Heart right ventricle (tissue), 16 donors: ENCODE measurements around the gene HEPHL1. TPM values are rescaled to one million over a fixed set of nuclear protein-coding genes. Genes with fewer than 3 reads are reported as not detected.

Source experiments
- ATAC-seq, 8 donors: fragments of 200-7000 bp; cut with Tn5 transposase; one replicate each; pipeline ENCODE4 v1.9.1; 2020; ENCODE audit warnings: mild to moderate bottlenecking in 8 of 8, moderate library complexity in 8 of 8, moderate number of reproducible peaks in 1 of 8
- DNase-seq, 2 donors: peaks; one replicate each; pipeline ENCODE4 v3.0.0-alpha.2; 2020
- H3K27ac ChIP-seq, 10 donors: fragments of 200-600 bp; sonication (generic) in 2 of 10; one replicate each; pipeline versions ENCODE4 v1.5.0 to v1.8.0; 2020 to 2022; ENCODE audit warnings: mild to moderate bottlenecking in 3 of 10
- H3K27me3 ChIP-seq, 7 donors: fragments of 200-600 bp; one replicate each; pipeline ENCODE4 v1.8.0; 2021 to 2022; ENCODE audit warnings: mild to moderate bottlenecking in 2 of 7
- H3K36me3 ChIP-seq, 9 donors: fragments of 200-600 bp; sonication (generic) in 1 of 9; one replicate each; pipeline versions ENCODE4 v1.5.0 to v1.8.0; 2020 to 2022; ENCODE audit warnings: mild to moderate bottlenecking in 2 of 9
- H3K4me1 ChIP-seq, 9 donors: fragments of 200-600 bp; sonication (generic) in 1 of 9; one replicate each; pipeline versions ENCODE4 v1.5.0 to v1.8.0; 2020 to 2022; ENCODE audit warnings: mild to moderate bottlenecking in 4 of 9
- H3K4me3 ChIP-seq, 10 donors: fragments of 200-600 bp; sonication (generic) in 2 of 10; one replicate each; pipeline versions ENCODE4 v1.5.0 to v1.8.0; 2020 to 2022; ENCODE audit warnings: mild to moderate bottlenecking in 7 of 10, moderate library complexity in 2 of 10
- H3K9me3 ChIP-seq, 11 donors: fragments of 200-600 bp in 10 of 11; sonication (generic) in 2 of 11; one replicate each; pipeline versions ENCODE4 v1.5.0 to v1.8.0; 2013 to 2022; ENCODE audit warnings: mild to moderate bottlenecking in 2 of 11, control low read depth in 1 of 11, moderate library complexity in 1 of 11
- WGBS, 2 donors: extraction: QIAGEN DNeasy Blood & Tissue Kit; methylation state at CpG; one replicate each; pipeline ENCODE4 v1.1.7; 2013; ENCODE audit warnings: inconsistent platforms in 1 of 2; 5-methylcytosine and 5-hydroxymethylcytosine counted together
- intact Hi-C, 10 donors: fragments of 100-400 bp; cut with DNase I; formaldehyde crosslinking; loops; one replicate each; pipeline versions ENCODE4 v1.11.1 to v1.14.2; 2022
- polyA plus RNA-seq, 2 donors: library from polyadenylated mRNA; stranded (reverse); fragments of 200-250 nt; gene quantifications; one replicate each; pipeline ENCODE4 v1.2.3, GENCODE V29; 2013
- total RNA-seq, 10 donors: library from RNA; stranded (reverse); fragmentation: NEBNext Ultra II Directional in 3 of 10; extraction: Animal tissue kit (Norgen Biotek cat#: 25700) in 3 of 10; gene quantifications; one replicate each; pipeline versions ENCODE4 v1.2.1 to v1.2.4, GENCODE V29; 2021 to 2023
- TF ChIP-seq, protein P1 (sequence below), 9 donors: fragments of 200-600 bp; sonication (generic) in 2 of 9; IDR thresholded peaks; one replicate each; pipeline versions ENCODE4 v1.5.0 to v1.8.0; 2021 to 2022; ENCODE audit warnings: antibody characterized with exemption in 9 of 9, mild to moderate bottlenecking in 5 of 9, moderate library complexity in 1 of 9
- donor health status: Arrhythmogenic right ventricular cardiomyopathy.
- donor health status: ischemic (EF 13 %, LVEDD 7.1; RV severe dilation, severe dysfunction).
- donor health status: healthy with polysubstance abuse.
- donor health status: DM: no; HTN: yes; CAD: no.
- donor health status: DM: no; HTN: no; CAD: no.
- donor health status: ischemic (EF 25% LVEDD 6.9; RV normal size, moderate dysfunction).
- donor health status: ischemic (EF 25% LVEDD 5.7; RV mildly dilated, moderate dysfunction).
- donor health status: healthy.
- donor health status: DM: yes; HTN: yes; CAD: no.
- donor health status: Ischemic cardiomyopathy.
- donor health status: ischemic (EF 35%, LVEDD 5.7; RV mildly dilated, moderate dysfunction).
- donor health status: nonischemic (EF 11% LVEDD 7.7; RV severe dilation, severe dysfunction).
- donor health status: DM: yes; HTN: yes; CAD: no.
- donor health status: PGD.
- donor health status: ischemic (EF 29% LVEDD 5.4; RV normal size, mild dysfunction).
- donor health status: nonischemic (EF 23%, LVEDD 6.1; RV moderate dilation, normal function).

The HEPHL1 gene
- total and polyA plus RNA-seq, 12 donors: not detected

DNA sequence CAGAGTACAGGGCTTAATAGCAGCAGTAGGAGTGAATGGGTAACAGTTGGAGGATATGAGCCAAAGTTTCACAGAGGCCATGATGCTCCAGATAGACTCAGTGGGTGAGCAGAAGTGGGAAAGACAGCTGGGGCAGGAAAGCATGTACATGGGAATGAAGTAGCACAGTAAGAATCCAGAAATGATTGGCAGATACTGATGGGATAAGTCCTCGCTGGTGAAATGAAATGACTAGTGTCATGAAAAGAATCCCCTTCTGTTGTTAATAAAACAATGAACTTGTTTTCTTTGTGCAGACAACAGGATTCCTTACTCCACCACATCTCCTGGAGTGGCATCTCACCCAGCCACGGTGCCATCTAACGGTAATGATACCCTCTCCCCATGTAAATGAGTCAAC is 90.1 kb downstream of the HEPHL1 start:
- intact Hi-C loops: no loop called here
- H3K4me1 ChIP-seq: peaks cover 0 to 22% (median 0%) of the 10 kb centered on the region in 9 donors
- TF ChIP-seq, protein P1, sequence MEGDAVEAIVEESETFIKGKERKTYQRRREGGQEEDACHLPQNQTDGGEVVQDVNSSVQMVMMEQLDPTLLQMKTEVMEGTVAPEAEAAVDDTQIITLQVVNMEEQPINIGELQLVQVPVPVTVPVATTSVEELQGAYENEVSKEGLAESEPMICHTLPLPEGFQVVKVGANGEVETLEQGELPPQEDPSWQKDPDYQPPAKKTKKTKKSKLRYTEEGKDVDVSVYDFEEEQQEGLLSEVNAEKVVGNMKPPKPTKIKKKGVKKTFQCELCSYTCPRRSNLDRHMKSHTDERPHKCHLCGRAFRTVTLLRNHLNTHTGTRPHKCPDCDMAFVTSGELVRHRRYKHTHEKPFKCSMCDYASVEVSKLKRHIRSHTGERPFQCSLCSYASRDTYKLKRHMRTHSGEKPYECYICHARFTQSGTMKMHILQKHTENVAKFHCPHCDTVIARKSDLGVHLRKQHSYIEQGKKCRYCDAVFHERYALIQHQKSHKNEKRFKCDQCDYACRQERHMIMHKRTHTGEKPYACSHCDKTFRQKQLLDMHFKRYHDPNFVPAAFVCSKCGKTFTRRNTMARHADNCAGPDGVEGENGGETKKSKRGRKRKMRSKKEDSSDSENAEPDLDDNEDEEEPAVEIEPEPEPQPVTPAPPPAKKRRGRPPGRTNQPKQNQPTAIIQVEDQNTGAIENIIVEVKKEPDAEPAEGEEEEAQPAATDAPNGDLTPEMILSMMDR (IDR thresholded peaks at IDR 0.05): no peak
- peaks cover 0 to 14% (median 0%) of the 10 kb centered on the region in 11 donors for H3K9me3 ChIP-seq
- no peaks in the 10 kb centered on the region for H3K27me3 ChIP-seq
- H3K36me3 ChIP-seq: no peaks in the 10 kb centered on the region
- H3K27ac ChIP-seq: peak overlapping the region in 4 of 10 donors; percentile 51 to 61 (median 52)
- H3K4me3 ChIP-seq: no peak overlapping the region
- ATAC-seq (peak in 1 of 8 donors; percentile 6), DNase-seq (no peak)
- 64 to 75% methylated on average over 3 of the region's 3 CpGs for WGBS, 2 donors

DNA sequence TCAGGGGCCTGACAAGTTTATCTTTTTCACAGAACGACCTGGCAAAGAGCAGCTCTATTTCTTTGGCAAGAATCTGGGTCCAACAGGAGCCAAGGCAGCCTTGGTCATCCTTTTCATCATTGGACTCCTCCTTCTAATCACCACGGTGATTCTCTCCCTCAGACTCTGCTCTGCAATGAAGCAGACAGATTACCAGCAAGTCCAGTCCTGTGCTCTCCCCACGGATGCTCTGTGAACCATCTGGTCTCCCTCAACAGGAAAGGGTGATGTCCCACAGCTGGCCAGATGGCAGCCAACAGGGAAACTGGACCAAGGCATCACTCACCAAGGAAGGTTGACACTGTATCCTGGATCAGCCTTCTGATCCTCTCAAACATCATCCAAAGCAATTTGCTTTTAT is 90.5 kb downstream of the HEPHL1 start:
- H3K4me3 ChIP-seq: no peak overlapping the region
- H3K36me3 ChIP-seq: no peaks in the 10 kb centered on the region
- H3K4me1 ChIP-seq: peaks cover 0 to 22% (median 0%) of the 10 kb centered on the region in 9 donors
- intact Hi-C loops: no loop called here
- TF ChIP-seq, protein P1 (IDR thresholded peaks at IDR 0.05): no peak
- DNase-seq (peak; percentile 34 to 38), ATAC-seq (peak; percentile 56 to 89 (median 78))
- H3K9me3 ChIP-seq: peaks cover 0 to 14% (median 0%) of the 10 kb centered on the region in 11 donors
- peak overlapping the region in 5 of 10 donors; percentile 35 to 61 (median 51) for H3K27ac ChIP-seq
- 43 to 44% methylated on average over 3 of the region's 3 CpGs for WGBS, 2 donors
- H3K27me3 ChIP-seq: no peaks in the 10 kb centered on the region

- intact Hi-C loops: no loop called here
- Histone ChIP-seq H3K36me3 (no peaks in the 10 kb centered on the region), H3K27ac (peak overlapping the region in 5 of 10 donors; percentile 5 to 61 (median 51)), H3K27me3 (no peaks in the 10 kb centered on the region), H3K4me1 (peaks cover 0 to 22% (median 0%) of the 10 kb centered on the region in 9 donors), H3K4me3 (no peak overlapping the region), H3K9me3 (peaks cover 0 to 14% (median 0%) of the 10 kb centered on the region in 11 donors)
- TF ChIP-seq, protein P1 (IDR thresholded peaks at IDR 0.05): no peak
- DNase-seq (no peak), ATAC-seq (peak in 6 of 8 donors; percentile 56 to 81 (median 64))
- 53 to 66% methylated on average over 1 of the region's 1 CpG for WGBS, 2 donors
These were observed 91.2 kb downstream of the HEPHL1 start for GRCh38 chr11:94112206-94112953.

DNA sequence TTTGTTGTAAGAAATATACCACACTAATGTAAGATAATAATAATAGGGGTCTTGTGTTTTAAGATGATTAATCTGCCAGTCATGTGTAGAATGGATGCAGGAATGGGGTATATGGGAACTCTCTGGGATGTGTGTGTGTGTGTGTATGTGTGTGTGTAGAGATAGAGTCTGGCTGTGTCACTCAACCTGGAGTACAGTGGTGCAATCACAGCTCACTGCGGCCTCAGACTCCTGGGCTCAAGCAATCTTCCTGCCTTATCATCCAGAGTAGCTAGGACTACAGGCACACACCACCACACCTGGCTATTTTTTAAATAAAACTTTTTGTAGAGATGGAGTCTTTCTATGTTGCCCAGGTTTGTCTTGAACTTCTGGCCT is 96.0 kb downstream of the HEPHL1 start:
- H3K4me1 ChIP-seq: peaks cover 0 to 10% (median 0%) of the 10 kb centered on the region in 9 donors
- H3K27me3 ChIP-seq: no peaks in the 10 kb centered on the region
- DNase-seq (no peak), ATAC-seq (no peak)
- WGBS, 2 donors: 90 to 93% methylated on average over 1 of the region's 1 CpG
- no peak overlapping the region for H3K27ac ChIP-seq
- intact Hi-C loops: no loop called here
- no peaks in the 10 kb centered on the region for H3K36me3 ChIP-seq
- no peaks in the 10 kb centered on the region for H3K9me3 ChIP-seq
- no peak overlapping the region for H3K4me3 ChIP-seq
- TF ChIP-seq, protein P1 (IDR thresholded peaks at IDR 0.05): no peak
